PFSK-1 (cell line): Measurements from ENCODE around the gene IL17A.

Experiments used
- FOXP2 ChIP-seq: optimal IDR thresholded peaks from 2 replicates; pipeline ENCODE3; 2011; ENCODE audit warnings: borderline replicate concordance, control low read depth, inconsistent platforms; ENCODE audit not compliant: insufficient read depth; ENCODE audit errors: extremely low read length, extremely low read depth
- POLR2AphosphoS5 ChIP-seq: IDR thresholded peaks from 2 replicates; pipeline ENCODE4 v1.6.1; 2012; ENCODE audit warnings: low read depth, mild to moderate bottlenecking, control low read depth, low read length, moderate library complexity
- SIN3A ChIP-seq: IDR thresholded peaks from 2 replicates; pipeline ENCODE4 v1.6.1; 2012; ENCODE audit warnings: mild to moderate bottlenecking, low read length, moderate library complexity, borderline replicate concordance; ENCODE audit not compliant: insufficient read depth
- TAF1 ChIP-seq: IDR thresholded peaks from 2 replicates; pipeline ENCODE4 v1.6.1; 2012; ENCODE audit warnings: low read length, control low read depth, borderline replicate concordance; ENCODE audit not compliant: insufficient read depth
- TF ChIP-seq, protein P1 (sequence below), 2 experiments: IDR thresholded peaks; 2 replicates each; pipeline versions ENCODE4 v1.6.1 to v1.8.0; 2011 to 2012; ENCODE audit warnings: low read depth in 2 of 2, low read length in 2 of 2, control low read depth in 1 of 2, inconsistent platforms in 1 of 2, mild to moderate bottlenecking in 1 of 2, moderate library complexity in 1 of 2; ENCODE audit not compliant: insufficient read depth in 1 of 2

Gene IL17A

DNA sequence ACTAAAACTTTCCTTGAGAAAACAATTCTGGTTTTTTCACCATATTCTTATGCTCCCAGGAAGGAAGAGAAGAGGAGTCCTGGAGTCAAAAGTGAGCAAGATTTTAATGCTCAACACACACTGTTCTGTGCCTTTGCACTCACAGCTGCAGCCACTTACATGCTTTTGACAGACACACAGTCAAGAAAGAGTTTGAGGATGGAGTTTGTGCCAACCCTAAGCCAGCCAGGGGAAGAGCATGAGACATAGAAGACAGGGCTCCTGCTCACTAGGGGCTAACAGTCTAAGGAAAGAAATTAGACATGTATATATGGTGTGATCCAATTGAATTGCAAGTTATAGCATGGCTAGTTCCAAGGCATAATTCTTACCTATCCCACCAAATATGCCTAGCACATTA lies 37.1 kb upstream of the IL17A start:
- no peak for TF ChIP-seq TAF1
- TF ChIP-seq SIN3A = no peak
- TF ChIP-seq POLR2AphosphoS5 = no peak
- TF ChIP-seq, protein P1, sequence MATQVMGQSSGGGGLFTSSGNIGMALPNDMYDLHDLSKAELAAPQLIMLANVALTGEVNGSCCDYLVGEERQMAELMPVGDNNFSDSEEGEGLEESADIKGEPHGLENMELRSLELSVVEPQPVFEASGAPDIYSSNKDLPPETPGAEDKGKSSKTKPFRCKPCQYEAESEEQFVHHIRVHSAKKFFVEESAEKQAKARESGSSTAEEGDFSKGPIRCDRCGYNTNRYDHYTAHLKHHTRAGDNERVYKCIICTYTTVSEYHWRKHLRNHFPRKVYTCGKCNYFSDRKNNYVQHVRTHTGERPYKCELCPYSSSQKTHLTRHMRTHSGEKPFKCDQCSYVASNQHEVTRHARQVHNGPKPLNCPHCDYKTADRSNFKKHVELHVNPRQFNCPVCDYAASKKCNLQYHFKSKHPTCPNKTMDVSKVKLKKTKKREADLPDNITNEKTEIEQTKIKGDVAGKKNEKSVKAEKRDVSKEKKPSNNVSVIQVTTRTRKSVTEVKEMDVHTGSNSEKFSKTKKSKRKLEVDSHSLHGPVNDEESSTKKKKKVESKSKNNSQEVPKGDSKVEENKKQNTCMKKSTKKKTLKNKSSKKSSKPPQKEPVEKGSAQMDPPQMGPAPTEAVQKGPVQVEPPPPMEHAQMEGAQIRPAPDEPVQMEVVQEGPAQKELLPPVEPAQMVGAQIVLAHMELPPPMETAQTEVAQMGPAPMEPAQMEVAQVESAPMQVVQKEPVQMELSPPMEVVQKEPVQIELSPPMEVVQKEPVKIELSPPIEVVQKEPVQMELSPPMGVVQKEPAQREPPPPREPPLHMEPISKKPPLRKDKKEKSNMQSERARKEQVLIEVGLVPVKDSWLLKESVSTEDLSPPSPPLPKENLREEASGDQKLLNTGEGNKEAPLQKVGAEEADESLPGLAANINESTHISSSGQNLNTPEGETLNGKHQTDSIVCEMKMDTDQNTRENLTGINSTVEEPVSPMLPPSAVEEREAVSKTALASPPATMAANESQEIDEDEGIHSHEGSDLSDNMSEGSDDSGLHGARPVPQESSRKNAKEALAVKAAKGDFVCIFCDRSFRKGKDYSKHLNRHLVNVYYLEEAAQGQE (IDR thresholded peaks at IDR 0.05; ENCODE audit: insufficient read depth in 1 of 2, low read depth in 2 of 2, low read length in 2 of 2) = no peak
- TF ChIP-seq FOXP2 = no peak

DNA sequence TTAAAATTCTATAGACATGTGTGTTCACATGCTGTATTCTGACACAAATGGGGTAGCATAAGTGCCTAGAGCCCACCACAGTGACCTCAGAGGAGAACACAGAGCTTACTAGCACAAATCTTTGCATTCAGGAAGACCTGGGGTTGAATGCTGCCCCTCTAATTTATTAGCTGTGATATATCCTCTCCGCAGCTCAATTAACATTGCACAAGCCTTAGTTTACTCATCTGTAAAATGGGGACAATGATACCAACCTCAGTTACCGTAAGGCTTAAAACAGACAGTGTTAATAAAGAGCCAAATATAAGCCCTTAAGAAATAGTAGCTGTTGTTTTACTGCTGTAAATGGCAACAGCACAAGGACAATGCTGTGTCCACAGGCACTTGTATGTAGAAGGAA lies 36.2 kb upstream of the IL17A start:
- TF ChIP-seq, protein P1 (IDR thresholded peaks at IDR 0.05; ENCODE audit: insufficient read depth in 1 of 2, low read depth in 2 of 2, low read length in 2 of 2) = no peak
- TF ChIP-seq TAF1 (no peak), FOXP2 (no peak)

DNA sequence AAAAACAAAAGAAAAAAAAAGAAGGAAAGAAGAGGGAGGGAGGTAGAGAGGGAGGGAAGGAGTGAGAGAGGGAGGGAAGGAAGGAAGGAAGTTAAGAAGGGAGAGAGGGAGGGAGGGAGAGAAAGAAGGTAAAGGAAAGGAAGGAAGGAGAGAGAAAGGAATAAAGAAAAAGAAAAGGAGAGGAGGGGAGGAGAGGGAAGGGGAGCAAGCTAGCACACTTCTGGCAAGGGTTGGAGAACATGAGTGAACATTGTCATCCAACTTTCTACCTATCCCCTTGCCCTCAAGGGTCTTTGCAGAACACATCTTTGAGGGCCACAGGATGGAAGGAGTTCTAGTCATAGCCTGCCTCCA lies 34.1 kb upstream of the IL17A start:
- no peak for TF ChIP-seq TAF1
- TF ChIP-seq POLR2AphosphoS5 = no peak
- no peak for TF ChIP-seq FOXP2
- TF ChIP-seq SIN3A = no peak
- TF ChIP-seq, protein P1 (IDR thresholded peaks at IDR 0.05; ENCODE audit: insufficient read depth in 1 of 2, low read depth in 2 of 2, low read length in 2 of 2) = no peak

DNA sequence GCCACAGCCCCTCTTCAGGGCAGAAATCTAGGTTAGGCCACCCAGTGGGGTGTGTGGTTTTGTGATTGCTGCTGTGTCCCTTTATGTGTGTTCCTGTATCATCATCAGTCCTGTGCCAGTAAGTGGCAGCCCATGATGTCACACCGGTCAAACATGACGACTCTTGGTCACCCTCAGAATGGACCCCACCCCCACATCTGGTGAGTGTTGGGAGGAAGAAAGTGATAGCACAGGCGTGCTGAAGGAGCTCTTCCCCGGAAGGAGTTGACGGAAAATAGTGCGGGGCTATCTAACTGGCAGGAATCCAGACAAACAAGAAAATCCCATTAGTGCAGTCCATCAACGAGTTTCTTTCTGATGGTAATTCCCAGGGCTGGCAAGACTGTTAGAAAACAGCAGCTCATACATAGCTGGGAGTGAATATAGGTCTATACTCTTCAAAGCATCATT lies 33.4 kb upstream of the IL17A start:
- TF ChIP-seq SIN3A = no peak
- no peak for TF ChIP-seq TAF1
- TF ChIP-seq, protein P1 (IDR thresholded peaks at IDR 0.05; ENCODE audit: insufficient read depth in 1 of 2, low read depth in 2 of 2, low read length in 2 of 2) = no peak
- no peak for TF ChIP-seq FOXP2
- TF ChIP-seq POLR2AphosphoS5 = no peak

DNA sequence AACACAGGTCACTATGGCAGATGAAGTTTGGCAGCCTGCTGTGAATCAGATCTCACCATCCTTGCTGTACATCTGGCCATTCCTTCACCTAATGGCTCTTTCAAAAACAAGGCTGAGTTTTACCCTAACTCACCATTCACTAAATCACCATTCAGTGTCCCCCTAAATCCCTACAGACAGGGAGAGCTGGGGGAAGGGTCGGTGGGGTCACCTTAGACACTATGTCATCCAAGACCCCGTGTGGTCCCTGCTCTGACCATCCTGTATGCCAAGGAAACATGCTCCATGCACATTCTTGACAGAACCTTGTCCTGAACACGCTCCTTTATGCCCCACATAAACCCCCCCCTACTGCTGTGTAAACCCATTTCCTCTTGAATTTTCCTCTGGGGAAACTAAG lies 31.8 kb upstream of the IL17A start:
- TF ChIP-seq POLR2AphosphoS5 (no peak), TAF1 (no peak), FOXP2 (no peak), SIN3A (no peak)
- TF ChIP-seq, protein P1 (IDR thresholded peaks at IDR 0.05; ENCODE audit: insufficient read depth in 1 of 2, low read depth in 2 of 2, low read length in 2 of 2) = no peak
